Peyer's patch (tissue), 4 donors: ENCODE data around the gene CCT8L2. TPM values are rescaled to one million over a fixed set of nuclear protein-coding genes. Genes with fewer than 3 reads are reported as not detected.
A peak's percentile ranks its signal among the peaks of the same experiment; 100 is the strongest.
"Not testable (repeated sequence)": the region's sequence is repeated elsewhere in the genome, so short reads cannot be mapped to it uniquely, and the experiment has no call there.

Experiments
- DNase-seq, 3 donors: peaks; one replicate each; pipeline ENCODE4 v3.0.0-alpha.2; 2017 to 2019
- H3K27ac ChIP-seq, 4 donors: fragments of 200-600 bp; sonication (generic); one replicate each; pipeline ENCODE4 v1.5.1; 2016 to 2019
- H3K27me3 ChIP-seq, 2 donors: fragments of 200-600 bp; sonication (generic); one replicate each; pipeline ENCODE4 v1.5.1; 2019
- H3K36me3 ChIP-seq, 3 donors: fragments of 200-600 bp; sonication (generic); one replicate each; pipeline ENCODE4 v1.5.1; 2016 to 2019
- H3K4me1 ChIP-seq, 4 donors: fragments of 200-600 bp; sonication (generic); one replicate each; pipeline ENCODE4 v1.5.1; 2016 to 2019
- H3K4me3 ChIP-seq, 4 donors: fragments of 200-600 bp; sonication (generic); 1 replicate in 3 of 4; 2 replicates in 1 of 4; pipeline ENCODE4 v1.5.1; 2016 to 2019; ENCODE audit warnings: mild to moderate bottlenecking in 1 of 4
- H3K9me3 ChIP-seq, 4 donors: fragments of 200-600 bp; sonication (generic); one replicate each; pipeline ENCODE4 v1.5.1; 2016 to 2019; ENCODE audit warnings: mild to moderate bottlenecking in 1 of 4
- CTCF ChIP-seq, 6 experiments: fragments of 450-650 bp in 4 of 6; fragments of 200-600 bp in 2 of 6; sonication (generic) in 1 of 6; IDR thresholded peaks; one replicate each; pipeline ENCODE4 v1.5.1; 2017 to 2019; ENCODE audit warnings: antibody characterized with exemption in 6 of 6, mild to moderate bottlenecking in 3 of 6, moderate library complexity in 1 of 6
- POLR2A ChIP-seq, 2 donors: fragments of 450-650 bp; IDR thresholded peaks; one replicate each; pipeline ENCODE4 v1.5.1; 2017; ENCODE audit warnings: antibody characterized with exemption in 2 of 2, mild to moderate bottlenecking in 2 of 2, moderate library complexity in 2 of 2
- total RNA-seq, 4 donors: library from RNA; depleted of rRNA; stranded (reverse); fragments of >200 nt; gene quantifications; one replicate each; pipeline ENCODE4 v1.1.0, GENCODE V29; 2016

Gene CCT8L2
- total RNA-seq, 4 donors from 2014 or later = not detected

GRCh38 chr22:16608931-16609330 lies 16.3 kb upstream of the CCT8L2 start:
- Histone ChIP-seq H3K4me3 (no peak overlapping the region), H3K9me3 (no peaks in the 10 kb centered on the region), H3K36me3 (no peaks in the 10 kb centered on the region), H3K27me3 (no peaks in the 10 kb centered on the region), H3K27ac (no peak overlapping the region), H3K4me1 (no peaks in the 10 kb centered on the region)
- no peak for TF ChIP-seq POLR2A (IDR thresholded peaks at IDR 0.05)
- no peak for DNase-seq

- H3K9me3 ChIP-seq, H3K27me3 ChIP-seq, DNase-seq, H3K36me3 ChIP-seq, H3K4me3 ChIP-seq, H3K27ac ChIP-seq, H3K4me1 ChIP-seq: not testable (repeated sequence)
Observed at GRCh38 chr22:16604257-16604998, 11.8 kb upstream of the CCT8L2 start.

- H3K27ac ChIP-seq, H3K4me1 ChIP-seq, H3K27me3 ChIP-seq, H3K36me3 ChIP-seq, DNase-seq, H3K4me3 ChIP-seq, H3K9me3 ChIP-seq: not testable (repeated sequence)
Observed at GRCh38 chr22:16603770-16604242, 11.2 kb upstream of the CCT8L2 start.

- Histone ChIP-seq H3K4me1 (no peaks in the 10 kb centered on the region), H3K27ac (no peak overlapping the region), H3K9me3 (no peaks in the 10 kb centered on the region), H3K36me3 (no peaks in the 10 kb centered on the region), H3K27me3 (no peaks in the 10 kb centered on the region), H3K4me3 (peak overlapping the region in 1 of 4 donors; percentile 44)
- no peak for TF ChIP-seq POLR2A (IDR thresholded peaks at IDR 0.05)
- TF ChIP-seq CTCF (IDR thresholded peaks at IDR 0.05) = no peak
- no peak for DNase-seq
Observed at GRCh38 chr22:16603448-16603768, 10.8 kb upstream of the CCT8L2 start.

- not testable (repeated sequence) for H3K9me3 ChIP-seq, H3K27me3 ChIP-seq, H3K36me3 ChIP-seq, H3K4me1 ChIP-seq, DNase-seq
- H3K4me3 ChIP-seq = peak overlapping the region in 2 of 4 donors; percentile 31 to 44
- H3K27ac ChIP-seq = peak overlapping the region in 1 of 4 donors; percentile 18
Observed at GRCh38 chr22:16602728-16603447, 10.3 kb upstream of the CCT8L2 start.

GRCh38 chr22:16602224-16602727 lies 9.7 kb upstream of the CCT8L2 start:
- H3K27me3 ChIP-seq, H3K4me1 ChIP-seq, H3K9me3 ChIP-seq, DNase-seq, H3K36me3 ChIP-seq: not testable (repeated sequence)
- Histone ChIP-seq H3K27ac (peak overlapping the region in 1 of 4 donors; percentile 80), H3K4me3 (peak overlapping the region in 2 of 4 donors; percentile 38 to 44)

- no peaks in the 10 kb centered on the region for H3K27me3 ChIP-seq
- TF ChIP-seq CTCF (IDR thresholded peaks at IDR 0.05) (no peak), POLR2A (IDR thresholded peaks at IDR 0.05) (no peak)
- H3K4me1 ChIP-seq = no peaks in the 10 kb centered on the region
- no peaks in the 10 kb centered on the region for H3K9me3 ChIP-seq
- peak overlapping the region in 2 of 4 donors; percentile 79 to 80 for H3K27ac ChIP-seq
- no peak for DNase-seq
- H3K36me3 ChIP-seq = no peaks in the 10 kb centered on the region
- peak overlapping the region in 3 of 4 donors; percentile 29 to 44 (median 38) for H3K4me3 ChIP-seq
Observed at GRCh38 chr22:16601437-16602223, 9.0 kb upstream of the CCT8L2 start.

- H3K27ac ChIP-seq = peak overlapping the region in 2 of 4 donors; percentile 79 to 80
- H3K4me1 ChIP-seq, H3K27me3 ChIP-seq, H3K36me3 ChIP-seq, H3K9me3 ChIP-seq: not testable (repeated sequence)
- DNase-seq = peak in 1 of 3 donors; percentile 55
- peak overlapping the region in 3 of 4 donors; percentile 29 to 44 (median 38) for H3K4me3 ChIP-seq
Observed at GRCh38 chr22:16600644-16601436, 8.2 kb upstream of the CCT8L2 start.

GRCh38 chr22:16599648-16600047 lies 7.0 kb upstream of the CCT8L2 start:
- H3K27me3 ChIP-seq, H3K36me3 ChIP-seq, DNase-seq: not testable (repeated sequence)

GRCh38 chr22:16595251-16595650 lies 2.6 kb upstream of the CCT8L2 start:
- H3K36me3 ChIP-seq, H3K27me3 ChIP-seq, H3K27ac ChIP-seq, H3K4me3 ChIP-seq, H3K9me3 ChIP-seq, H3K4me1 ChIP-seq, DNase-seq: not testable (repeated sequence)

More at GRCh38 chr22:16599648-16600047, 7.0 kb upstream of the CCT8L2 start:
- H3K4me1 ChIP-seq, H3K4me3 ChIP-seq, H3K27ac ChIP-seq, H3K9me3 ChIP-seq: not testable (repeated sequence)
